H9 (cell line): ENCODE measurements around the gene MPC1L. TPM values are rescaled to one million over a fixed set of nuclear protein-coding genes. Genes with fewer than 3 reads are reported as not detected.

Source experiments
- DNase-seq: peaks from one replicate; pipeline ENCODE4 v3.0.0-alpha.2; 2017
- H2AFZ ChIP-seq: one replicate; pipeline ENCODE4 v1.6.1; 2013; ENCODE audit warnings: mild to moderate bottlenecking, low read length, control low read depth, moderate library complexity
- H2AK5ac ChIP-seq: 2 replicates; pipeline ENCODE4 v1.6.1; 2013; ENCODE audit warnings: low read length, control low read depth, mixed read lengths; ENCODE audit not compliant: insufficient read length
- H2BK120ac ChIP-seq: one replicate; pipeline ENCODE4 v1.6.1; 2013; ENCODE audit warnings: low read depth, mild to moderate bottlenecking, low read length, control low read depth, inconsistent platforms; ENCODE audit not compliant: poor library complexity, severe bottlenecking
- H2BK12ac ChIP-seq: 2 replicates; pipeline ENCODE4 v1.6.1; 2013; ENCODE audit warnings: low read length, control low read depth, mixed read lengths, low read depth; ENCODE audit not compliant: insufficient read length
- H2BK15ac ChIP-seq: 2 replicates; pipeline ENCODE4 v1.6.1; 2013; ENCODE audit warnings: low read depth, low read length, control low read depth
- H2BK20ac ChIP-seq: one replicate; pipeline ENCODE4 v1.6.1; 2013; ENCODE audit warnings: low read depth, mild to moderate bottlenecking, low read length, control low read depth, inconsistent platforms; ENCODE audit not compliant: poor library complexity, severe bottlenecking
- H2BK5ac ChIP-seq: 2 replicates; pipeline ENCODE4 v1.6.1; 2013; ENCODE audit warnings: low read length, control low read depth, mixed read lengths; ENCODE audit not compliant: insufficient read length
- H3K14ac ChIP-seq: 2 replicates; pipeline ENCODE4 v1.6.1; 2013; ENCODE audit warnings: low read length, control low read depth; ENCODE audit not compliant: insufficient read depth
- H3K18ac ChIP-seq: 2 replicates; pipeline ENCODE4 v1.6.1; 2013; ENCODE audit warnings: low read depth, mild to moderate bottlenecking, mixed read lengths, low read length, control low read depth; ENCODE audit not compliant: insufficient read length
- H3K23ac ChIP-seq: 2 replicates; pipeline ENCODE4 v1.6.1; 2013; ENCODE audit warnings: low read length, control low read depth, mixed read lengths, low read depth; ENCODE audit not compliant: insufficient read length
- H3K23me2 ChIP-seq: 2 replicates; pipeline ENCODE4 v1.6.1; 2013; ENCODE audit warnings: low read depth, mild to moderate bottlenecking, mixed read lengths, low read length, control low read depth; ENCODE audit not compliant: insufficient read length, poor library complexity, severe bottlenecking
- H3K27ac ChIP-seq: 2 replicates; pipeline ENCODE4 v1.5.1; 2013; ENCODE audit warnings: low read length, control low read depth, mixed read lengths, low read depth; ENCODE audit not compliant: insufficient read length
- H3K27me3 ChIP-seq: 2 replicates; pipeline ENCODE4 v1.6.1; 2013; ENCODE audit warnings: low read length, control low read depth, inconsistent platforms; ENCODE audit not compliant: insufficient read depth
- H3K4ac ChIP-seq: 2 replicates; pipeline ENCODE4 v1.6.1; 2013; ENCODE audit warnings: low read depth, mild to moderate bottlenecking, control low read depth, inconsistent platforms, low read length, moderate library complexity
- H3K4me1 ChIP-seq: 2 replicates; pipeline ENCODE4 v1.6.1; 2013; ENCODE audit warnings: low read length, control low read depth, inconsistent platforms; ENCODE audit not compliant: insufficient read depth
- H3K4me2 ChIP-seq: 2 replicates; pipeline ENCODE4 v1.6.1; 2013; ENCODE audit warnings: low read length, control low read depth, mixed read lengths; ENCODE audit not compliant: insufficient read length, insufficient read depth
- H3K56ac ChIP-seq: 2 replicates; pipeline ENCODE4 v1.6.1; 2013; ENCODE audit warnings: low read depth, mild to moderate bottlenecking, mixed read lengths, low read length, control low read depth; ENCODE audit not compliant: insufficient read length
- H3K79me1 ChIP-seq: 2 replicates; pipeline ENCODE4 v1.6.1; 2013; ENCODE audit warnings: low read depth, mild to moderate bottlenecking, moderate library complexity, low read length, control low read depth, inconsistent platforms; ENCODE audit not compliant: insufficient read depth, poor library complexity, severe bottlenecking
- H3K79me2 ChIP-seq: 2 replicates; pipeline ENCODE4 v1.6.1; 2013; ENCODE audit warnings: low read length, control low read depth, inconsistent platforms; ENCODE audit not compliant: insufficient read depth
- H3K9ac ChIP-seq: 2 replicates; pipeline ENCODE4 v1.6.1; 2013; ENCODE audit warnings: low read length, control low read depth, mixed read lengths; ENCODE audit not compliant: insufficient read length; ENCODE audit errors: extremely low read depth
- H3K9me3 ChIP-seq: one replicate; pipeline ENCODE4 v1.6.1; 2013; ENCODE audit warnings: low read depth, low read length, inconsistent platforms; ENCODE audit not compliant: control insufficient read depth
- H3T11ph ChIP-seq: one replicate; pipeline ENCODE4 v1.6.1; 2013; ENCODE audit warnings: mild to moderate bottlenecking, low read length, control low read depth, inconsistent platforms
- H4K20me1 ChIP-seq: one replicate; pipeline ENCODE4 v1.6.1; 2013; ENCODE audit not compliant: control insufficient read depth, insufficient read length, insufficient read depth
- H4K5ac ChIP-seq: 2 replicates; pipeline ENCODE4 v1.6.1; 2013; ENCODE audit warnings: low read depth, mild to moderate bottlenecking, mixed read lengths, low read length, control low read depth; ENCODE audit not compliant: insufficient read length
- H4K8ac ChIP-seq: replicated peaks from 2 replicates; pipeline ENCODE4 v1.6.1; 2013; ENCODE audit warnings: low read length, control low read depth, mixed read lengths, low read depth; ENCODE audit not compliant: insufficient read length
- H4K91ac ChIP-seq: 2 replicates; pipeline ENCODE4 v1.6.1; 2013; ENCODE audit warnings: low read depth, mild to moderate bottlenecking, moderate library complexity, mixed read lengths, low read length, control low read depth; ENCODE audit not compliant: insufficient read length
- H3K27ac Mint-ChIP-seq, 3 experiments: 2 replicates in 2 of 3; 3 replicates in 1 of 3; pipeline ENCODE4 v1.8.0; 2020 to 2021; ENCODE audit warnings: mixed read lengths in 3 of 3, mild to moderate bottlenecking in 1 of 3, moderate library complexity in 1 of 3
- H3K27me3 Mint-ChIP-seq: 2 replicates; pipeline ENCODE4 v1.8.0; 2021; ENCODE audit warnings: low read depth, mild to moderate bottlenecking, moderate library complexity, mixed read lengths
- H3K36me3 Mint-ChIP-seq, 3 experiments: 2 replicates in 2 of 3; 3 replicates in 1 of 3; pipeline ENCODE4 v1.8.0; 2020 to 2021; ENCODE audit warnings: low read depth in 3 of 3, mixed read lengths in 3 of 3; ENCODE audit not compliant: insufficient read depth in 1 of 3
- H3K4me1 Mint-ChIP-seq, 2 experiments: 2 replicates each; pipeline ENCODE4 v1.8.0; 2020; ENCODE audit warnings: mixed read lengths in 2 of 2
- H3K4me3 Mint-ChIP-seq, 2 experiments: 2 replicates in 1 of 2; 3 replicates in 1 of 2; pipeline ENCODE4 v1.8.0; 2020 to 2021; ENCODE audit warnings: mild to moderate bottlenecking in 2 of 2, mixed read lengths in 2 of 2, moderate library complexity in 1 of 2
- H3K9me3 Mint-ChIP-seq, 2 experiments: 2 replicates in 1 of 2; 3 replicates in 1 of 2; pipeline ENCODE4 v1.8.0; 2020; ENCODE audit warnings: mild to moderate bottlenecking in 2 of 2, mixed read lengths in 2 of 2, moderate library complexity in 1 of 2
- CTCF ChIP-seq: fragments of 200-600 bp; sonication (generic); conservative IDR thresholded peaks from 3 replicates; pipeline ENCODE4 v1.8.0; 2021; ENCODE audit warnings: antibody characterized with exemption, mild to moderate bottlenecking
- WGBS: extraction: QIAGEN DNeasy Blood & Tissue Kit; methylation state at CpG from one replicate; pipeline ENCODE4 v1.1.7; 2013; ENCODE audit warnings: missing lambda C conversion rate, low lambda C conversion rate, mixed read lengths; ENCODE audit not compliant: insufficient read length; ENCODE audit errors: extremely low coverage; 5-methylcytosine and 5-hydroxymethylcytosine counted together
- total RNA-seq: library from RNA; stranded (reverse); gene quantifications from 2 replicates; pipeline ENCODE4 v1.2.1, GENCODE V29; 2021

Gene MPC1L
- total RNA-seq, 1 experiment from 2014 or later = not detected

- H3K23ac ChIP-seq = no peak overlapping the region
- no peak for DNase-seq
- no peak overlapping the region for H4K91ac ChIP-seq
- no peak for TF ChIP-seq CTCF
- H3K79me1 ChIP-seq = no peaks in the 10 kb centered on the region
- Mint-ChIP-seq H3K4me3 (no peak overlapping the region), H3K9me3 (peaks cover 36 to 43% of the 10 kb centered on the region in 2 experiments), H3K27ac (peak overlapping the region in 1 of 3 experiments; percentile 20; a peak in 2 of 7 replicates), H3K4me1 (peaks cover 0 to 8% of the 10 kb centered on the region in 2 experiments; a peak in 2 of 4 replicates), H3K36me3 (peaks cover 20 to 60% (median 47%) of the 10 kb centered on the region in 3 experiments; a peak in 6 of 7 replicates), H3K27me3 (no peaks in the 10 kb centered on the region)
- no peaks in the 10 kb centered on the region for H4K20me1 ChIP-seq
- no peak overlapping the region for H2BK20ac ChIP-seq
- H2AFZ ChIP-seq = no peak overlapping the region
- no peaks in the 10 kb centered on the region for H3K4me1 ChIP-seq
- H3T11ph ChIP-seq = no peak overlapping the region
- no peak overlapping the region for H2BK15ac ChIP-seq
- no peaks in the 10 kb centered on the region for H3K27me3 ChIP-seq
- H3K23me2 ChIP-seq = no peaks in the 10 kb centered on the region
- H3K18ac ChIP-seq = no peak overlapping the region
- no peak overlapping the region for H3K4me2 ChIP-seq
- no peak overlapping the region for H2BK12ac ChIP-seq
- H3K79me2 ChIP-seq = no peaks in the 10 kb centered on the region
- H3K27ac ChIP-seq = no peak overlapping the region
- H4K5ac ChIP-seq = no peak overlapping the region
- H2BK5ac ChIP-seq = no peak overlapping the region
- no CpG with 5 or more reads among the region's 1 CpG for WGBS
- no peaks in the 10 kb centered on the region for H3K9me3 ChIP-seq
- H3K14ac ChIP-seq = no peak overlapping the region
- no peak overlapping the region for H2BK120ac ChIP-seq
- H3K4ac ChIP-seq = no peak overlapping the region
- H3K56ac ChIP-seq = no peak overlapping the region
- H3K9ac ChIP-seq = no peak overlapping the region
- H2AK5ac ChIP-seq = no peak overlapping the region
- H4K8ac ChIP-seq = no peak overlapping the region
Observed at GRCh38 chrX:40652664-40653063, 29.4 kb downstream of the MPC1L start.
